AG04450 (cell line): ENCODE data around the gene TLE7. TPM values are rescaled to one million over a fixed set of nuclear protein-coding genes. Genes with fewer than 3 reads are reported as not detected.

Source experiments
- CTCF ChIA-PET: fragments of 300-600, 350-600 bp; formaldehyde crosslinking; extraction: SDS; loops from one replicate; lab custom pipeline; 2022; ENCODE audit warnings: antibody characterized with exemption, inconsistent platforms; lab: Charles Lee
- POLR2A ChIA-PET: fragments of 350-600 bp; formaldehyde crosslinking; extraction: SDS; loops from one replicate; lab custom pipeline; 2021; ENCODE audit warnings: antibody characterized with exemption, inconsistent platforms; lab: Yijun Ruan, JAX
- DNase-seq: peaks from one replicate; pipeline ENCODE4 v3.0.0-alpha.2; 2011; ENCODE audit warnings: low read depth, low spot score
- H3K27ac ChIP-seq: one replicate; pipeline ENCODE4 v1.5.1; 2012; ENCODE audit warnings: low read depth, low read length, control low read depth
- H3K27me3 ChIP-seq: one replicate; pipeline ENCODE4 v1.6.0; 2012; ENCODE audit warnings: low read length; ENCODE audit not compliant: control insufficient read depth, insufficient read depth
- H3K4me3 ChIP-seq: 2 replicates; pipeline ENCODE4 v1.5.1; 2011; ENCODE audit warnings: mild to moderate bottlenecking, low read depth, low read length, control low read depth
- H3K9me3 ChIP-seq: 2 replicates; pipeline ENCODE4 v1.5.1; 2012; ENCODE audit warnings: low read length; ENCODE audit not compliant: control insufficient read depth, insufficient read depth
- polyA plus RNA-seq: library from polyadenylated mRNA; depleted of rRNA; stranded (reverse); fragments of >200 nt; gene quantifications from 2 replicates; pipeline ENCODE4 v1.2.3, GENCODE V29; 2011
- TF ChIP-seq, protein P1 (sequence below): IDR thresholded peaks from 2 replicates; pipeline ENCODE4 v1.5.1; 2011; ENCODE audit warnings: low read depth, low read length, control low read depth, inconsistent platforms

The TLE7 gene
- polyA plus RNA-seq, 1 experiment = not detected

DNA sequence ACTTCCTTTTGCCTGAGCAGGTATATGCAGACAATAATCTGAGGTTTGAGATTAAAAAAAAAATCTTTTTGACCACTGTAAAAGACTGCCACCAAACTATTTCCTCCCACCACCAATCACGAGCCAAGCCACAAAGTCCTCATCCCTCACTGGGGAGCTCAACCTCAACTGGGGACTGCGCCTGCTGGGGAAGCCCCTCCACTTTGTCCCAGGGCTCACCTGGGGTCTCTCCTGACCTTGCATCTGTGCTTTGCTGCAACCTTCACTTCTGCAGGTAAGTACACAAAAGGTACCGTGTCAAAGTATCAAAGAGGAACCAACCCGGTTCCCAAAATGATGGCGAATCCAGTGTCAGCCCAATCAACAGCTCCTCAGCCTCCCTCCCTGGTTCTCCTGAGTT, 35.5 kb downstream of the TLE7 start:
- CTCF ChIA-PET = interaction anchor here (0.6 to 10.8 kb wide), 2 partner anchors 62 to 91 kb away, joined by 3 to 316 read pairs; no protein-coding TSS in a partner anchor

DNA sequence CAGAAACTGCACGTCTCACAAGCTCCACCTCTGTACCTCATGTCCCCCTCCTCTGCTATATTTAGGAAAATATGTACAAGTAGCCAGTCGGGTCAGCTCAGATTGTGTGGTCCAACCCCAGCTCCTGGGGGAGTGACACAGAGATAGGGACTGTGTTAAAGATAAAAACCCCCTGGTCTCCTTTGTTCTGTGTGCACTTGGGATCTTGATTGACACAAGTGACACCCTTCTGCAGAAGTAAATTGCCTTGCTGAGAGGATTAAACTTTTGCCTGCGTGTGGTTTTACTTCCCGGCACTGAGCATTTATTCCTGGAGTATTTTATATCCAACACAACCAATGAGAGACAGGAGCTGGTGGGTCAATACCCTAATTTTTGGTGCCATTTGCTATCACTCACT, 37.5 kb downstream of the TLE7 start:
- no peak overlapping the region for H3K27ac ChIP-seq
- no peaks in the 10 kb centered on the region for H3K9me3 ChIP-seq
- ChIA-PET CTCF (interaction anchor here (2.1 kb wide), 1 partner anchor 8 kb away, joined by 6 read pairs; no protein-coding TSS in a partner anchor), POLR2A (interaction anchor here (0.7 kb wide), 1 partner anchor 33 kb away, joined by 3 read pairs; no protein-coding TSS in a partner anchor)
- H3K27me3 ChIP-seq = peaks cover 9% of the 10 kb centered on the region
- H3K4me3 ChIP-seq = no peak overlapping the region
- DNase-seq = no peak
- TF ChIP-seq, protein P1, sequence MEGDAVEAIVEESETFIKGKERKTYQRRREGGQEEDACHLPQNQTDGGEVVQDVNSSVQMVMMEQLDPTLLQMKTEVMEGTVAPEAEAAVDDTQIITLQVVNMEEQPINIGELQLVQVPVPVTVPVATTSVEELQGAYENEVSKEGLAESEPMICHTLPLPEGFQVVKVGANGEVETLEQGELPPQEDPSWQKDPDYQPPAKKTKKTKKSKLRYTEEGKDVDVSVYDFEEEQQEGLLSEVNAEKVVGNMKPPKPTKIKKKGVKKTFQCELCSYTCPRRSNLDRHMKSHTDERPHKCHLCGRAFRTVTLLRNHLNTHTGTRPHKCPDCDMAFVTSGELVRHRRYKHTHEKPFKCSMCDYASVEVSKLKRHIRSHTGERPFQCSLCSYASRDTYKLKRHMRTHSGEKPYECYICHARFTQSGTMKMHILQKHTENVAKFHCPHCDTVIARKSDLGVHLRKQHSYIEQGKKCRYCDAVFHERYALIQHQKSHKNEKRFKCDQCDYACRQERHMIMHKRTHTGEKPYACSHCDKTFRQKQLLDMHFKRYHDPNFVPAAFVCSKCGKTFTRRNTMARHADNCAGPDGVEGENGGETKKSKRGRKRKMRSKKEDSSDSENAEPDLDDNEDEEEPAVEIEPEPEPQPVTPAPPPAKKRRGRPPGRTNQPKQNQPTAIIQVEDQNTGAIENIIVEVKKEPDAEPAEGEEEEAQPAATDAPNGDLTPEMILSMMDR = no peak

More for the DNA sequence above, 35.5 kb downstream of the TLE7 start:
- TF ChIP-seq, protein P1 = no peak
- no peak for DNase-seq
- H3K27me3 ChIP-seq = peaks cover 21% of the 10 kb centered on the region
- H3K27ac ChIP-seq = no peak overlapping the region
- no peaks in the 10 kb centered on the region; the same call in 1 of the 2 replicates for H3K9me3 ChIP-seq
- POLR2A ChIA-PET = no interaction called here
- H3K4me3 ChIP-seq = no peak overlapping the region

DNA sequence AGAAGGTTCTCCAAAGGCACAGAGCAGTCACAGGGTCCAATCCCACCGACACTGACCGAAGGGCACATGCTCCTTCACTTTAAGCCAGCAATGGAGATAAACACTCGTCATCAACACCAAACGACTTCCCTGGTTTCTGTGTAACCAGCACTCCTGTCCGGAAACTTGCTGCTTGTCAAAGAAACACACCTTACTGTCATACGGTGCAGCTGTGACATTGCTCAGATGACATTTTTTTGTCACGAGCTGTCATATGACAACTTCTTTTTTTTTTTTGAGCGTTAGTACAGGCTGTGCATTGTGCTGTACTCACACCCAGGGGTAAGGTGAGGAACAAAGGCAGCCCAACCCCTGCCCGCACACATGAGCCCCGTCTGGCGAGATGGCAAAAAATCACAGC, 39.2 kb downstream of the TLE7 start:
- POLR2A ChIA-PET = no interaction called here
- Histone ChIP-seq H3K27me3 (no peaks in the 10 kb centered on the region), H3K4me3 (no peak overlapping the region), H3K9me3 (no peaks in the 10 kb centered on the region), H3K27ac (no peak overlapping the region)
- CTCF ChIA-PET = interaction anchor here (0.6 kb wide), 1 partner anchor 31 kb away, joined by 3 read pairs; no protein-coding TSS in a partner anchor
- DNase-seq = no peak
- TF ChIP-seq, protein P1 = no peak

DNA sequence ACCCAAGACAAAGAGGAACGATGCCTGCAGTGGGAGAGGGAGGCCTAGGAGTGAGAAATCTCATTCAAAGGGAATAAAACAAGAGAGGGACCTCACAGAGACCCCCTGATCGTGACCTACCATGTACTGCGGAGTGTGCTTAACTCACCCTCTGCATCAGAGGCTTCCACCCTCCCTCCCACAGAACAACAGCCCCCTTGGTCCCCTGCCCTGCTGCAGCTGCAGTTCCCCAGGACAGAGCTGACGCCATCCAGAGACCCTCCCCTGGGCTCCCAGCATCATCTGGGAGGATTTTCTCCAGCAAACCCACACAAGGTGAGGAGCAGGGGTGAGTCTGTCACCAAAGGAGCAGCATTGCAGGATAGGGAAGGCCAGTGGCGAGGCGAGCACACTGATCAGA, 39.8 kb downstream of the TLE7 start:
- no peaks in the 10 kb centered on the region for H3K27me3 ChIP-seq
- ChIA-PET CTCF (no interaction called here), POLR2A (no interaction called here)

More for the DNA sequence above, 39.8 kb downstream of the TLE7 start:
- TF ChIP-seq, protein P1 = no peak
- Histone ChIP-seq H3K4me3 (no peak overlapping the region), H3K9me3 (no peaks in the 10 kb centered on the region), H3K27ac (no peak overlapping the region)
- no peak for DNase-seq
